ENCODE results near the gene MAPKAP1. TPM values are rescaled to one million over a fixed set of nuclear protein-coding genes. Genes with fewer than 3 reads are reported as not detected.

Gene MAPKAP1
- total RNA-seq, 2 donors from 2014 or later = 73.4 to 81.5 TPM

DNA sequence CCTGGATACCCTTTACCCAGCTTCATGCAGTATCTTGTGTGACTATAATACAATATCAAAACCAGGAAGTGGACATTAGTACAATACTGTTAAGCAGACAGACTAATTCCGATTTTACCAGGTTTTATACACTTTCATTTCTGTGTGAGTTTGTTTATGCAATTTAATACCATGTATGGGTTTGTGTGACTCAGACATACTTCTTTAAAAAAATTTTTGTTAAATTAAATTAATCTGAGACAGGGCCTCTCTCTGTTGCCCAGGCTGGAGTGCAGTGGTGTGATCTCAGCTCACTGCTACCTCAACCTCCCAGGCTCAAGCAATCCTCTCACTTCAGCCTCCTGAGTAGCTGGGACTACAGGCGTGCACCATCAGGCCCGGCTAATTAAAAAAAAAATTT, 288.6 kb downstream of the MAPKAP1 start:
- Histone ChIP-seq H3K9me3 (no peaks in the 10 kb centered on the region), H3K27me3 (replicated peaks; ENCODE audit: insufficient read depth) (no peaks in the 10 kb centered on the region), H3K4me1 (ENCODE audit: control insufficient read depth in 1 of 2, low read depth in 2 of 2) (no peaks in the 10 kb centered on the region), H3K4me3 (no peak overlapping the region), H3K36me3 (no peaks in the 10 kb centered on the region), H3K27ac (no peak overlapping the region)
- ATAC-seq (ENCODE audit: insufficient number of reproducible peaks, low FRiP score, low read depth) = no peak
- DNase-seq (ENCODE audit: low spot score) = no peak
- TF ChIP-seq CTCF (IDR thresholded peaks at IDR 0.05) = no peak

GRCh38 chr9:125416517-125416916, 290.5 kb downstream of the MAPKAP1 start:
- H3K36me3 ChIP-seq = no peaks in the 10 kb centered on the region
- no peak for DNase-seq (ENCODE audit: low spot score)

DNA sequence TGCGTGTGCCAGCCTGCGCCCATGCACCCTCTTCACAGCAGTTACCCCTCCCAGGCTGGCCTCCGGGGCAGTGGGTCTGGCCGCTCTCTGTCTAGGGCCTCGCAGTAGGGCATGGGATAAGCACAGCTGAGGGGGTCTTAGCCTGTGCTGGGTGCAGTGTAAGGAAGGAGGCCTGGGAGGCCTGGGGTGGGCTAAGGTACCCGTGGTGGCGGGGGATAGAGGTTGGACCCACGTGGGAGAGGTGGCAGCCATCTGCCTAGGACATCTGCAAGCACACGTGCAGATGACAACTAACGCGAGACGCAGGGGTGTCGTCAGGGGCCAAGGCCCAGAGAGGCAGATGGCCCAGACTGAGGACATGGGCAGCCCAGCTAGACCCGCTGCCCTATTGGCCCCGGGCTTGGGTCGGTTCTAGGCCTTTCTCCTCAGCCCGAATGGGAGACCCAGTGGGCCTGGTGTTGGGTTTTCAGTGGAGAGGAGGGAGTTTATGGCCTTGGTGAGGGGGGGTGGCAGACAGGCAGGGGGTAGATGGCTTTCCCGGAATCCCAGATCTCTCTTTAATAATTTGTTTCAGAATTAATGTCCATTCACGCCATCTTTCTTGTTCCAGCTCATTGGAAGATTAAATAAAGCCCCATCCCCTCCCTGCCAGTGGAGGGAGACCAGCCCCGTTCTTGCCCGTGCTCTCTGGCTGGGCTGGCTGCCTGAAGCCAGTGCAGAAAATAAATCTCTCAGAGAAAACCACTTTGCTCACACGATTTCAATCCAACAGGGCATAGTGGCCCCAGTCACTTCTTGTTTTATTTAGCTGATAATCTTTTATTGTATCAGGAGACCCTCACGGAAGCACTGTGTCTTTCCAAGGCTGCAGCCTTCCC, 291.2 kb downstream of the MAPKAP1 start:
- DNase-seq (ENCODE audit: low spot score) (no peak), ATAC-seq (ENCODE audit: insufficient number of reproducible peaks, low FRiP score, low read depth) (no peak)
- H3K4me3 ChIP-seq = no peak overlapping the region
- no peaks in the 10 kb centered on the region for H3K4me1 ChIP-seq (ENCODE audit: control insufficient read depth in 1 of 2, low read depth in 2 of 2)
- no peaks in the 10 kb centered on the region for H3K36me3 ChIP-seq
- no peaks in the 10 kb centered on the region for H3K27me3 ChIP-seq (replicated peaks; ENCODE audit: insufficient read depth)
- H3K9me3 ChIP-seq = no peaks in the 10 kb centered on the region
- H3K27ac ChIP-seq = no peak overlapping the region
- no peak for TF ChIP-seq CTCF (IDR thresholded peaks at IDR 0.05)

More at GRCh38 chr9:125416517-125416916, 290.5 kb downstream of the MAPKAP1 start:
- H3K27ac ChIP-seq = no peak overlapping the region
- no peaks in the 10 kb centered on the region for H3K27me3 ChIP-seq (replicated peaks; ENCODE audit: insufficient read depth)
- H3K9me3 ChIP-seq = no peaks in the 10 kb centered on the region
- TF ChIP-seq CTCF (IDR thresholded peaks at IDR 0.05) = no peak
- no peak overlapping the region for H3K4me3 ChIP-seq
- ATAC-seq (ENCODE audit: insufficient number of reproducible peaks, low FRiP score, low read depth) = no peak
- H3K4me1 ChIP-seq (ENCODE audit: control insufficient read depth in 1 of 2, low read depth in 2 of 2) = no peaks in the 10 kb centered on the region

GRCh38 chr9:125413579-125413978, 293.4 kb downstream of the MAPKAP1 start:
- no peak for DNase-seq (ENCODE audit: low spot score)
- no peak for ATAC-seq (ENCODE audit: insufficient number of reproducible peaks, low FRiP score, low read depth)
- no peak for TF ChIP-seq CTCF (IDR thresholded peaks at IDR 0.05)
- no peak overlapping the region for H3K4me3 ChIP-seq
- H3K4me1 ChIP-seq (ENCODE audit: control insufficient read depth in 1 of 2, low read depth in 2 of 2) = peaks cover 0 to 2% of the 10 kb centered on the region in 2 donors
- no peak overlapping the region for H3K27ac ChIP-seq
- H3K36me3 ChIP-seq = no peaks in the 10 kb centered on the region
- no peaks in the 10 kb centered on the region for H3K9me3 ChIP-seq
- H3K27me3 ChIP-seq (replicated peaks; ENCODE audit: insufficient read depth) = no peaks in the 10 kb centered on the region

DNA sequence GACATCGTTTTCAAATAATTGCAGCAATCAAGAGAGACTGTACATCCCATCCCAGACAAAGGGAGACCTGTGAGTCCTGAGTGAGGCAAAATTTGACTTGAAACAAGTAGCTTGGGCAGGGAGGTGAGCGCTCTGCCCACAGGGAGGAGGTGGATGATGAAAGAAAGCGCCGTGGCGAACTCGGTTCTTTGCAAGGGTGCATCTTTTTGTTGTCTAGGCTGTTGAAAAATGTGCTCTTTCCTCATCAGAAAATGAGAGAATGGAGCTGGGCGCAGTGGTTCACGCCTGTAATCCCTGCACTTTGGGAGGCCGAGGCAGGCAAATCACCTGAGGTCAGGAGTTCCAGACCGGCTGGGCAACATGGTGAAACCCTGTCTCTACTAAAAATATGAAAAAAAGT, 294.8 kb downstream of the MAPKAP1 start:
- Histone ChIP-seq H3K36me3 (no peaks in the 10 kb centered on the region), H3K27ac (no peak overlapping the region), H3K9me3 (no peaks in the 10 kb centered on the region), H3K4me1 (ENCODE audit: control insufficient read depth in 1 of 2, low read depth in 2 of 2) (peaks cover 3 to 7% of the 10 kb centered on the region in 2 donors), H3K27me3 (replicated peaks; ENCODE audit: insufficient read depth) (no peaks in the 10 kb centered on the region), H3K4me3 (no peak overlapping the region)
- TF ChIP-seq CTCF (IDR thresholded peaks at IDR 0.05) = no peak
- DNase-seq (ENCODE audit: low spot score) = no peak
- no peak for ATAC-seq (ENCODE audit: insufficient number of reproducible peaks, low FRiP score, low read depth)

All from thoracic aorta (tissue), 2 donors.